ENCODE measurements around the gene TMEM263.

TMEM263 gene

GRCh38 chr12:106978035-106978800, 22.5 kb downstream of the TMEM263 start:
- DNase-seq (ENCODE audit: low spot score) = no peak
- no peak for TF ChIP-seq CTCF (IDR thresholded peaks at IDR 0.05; ENCODE audit: extremely low read depth, insufficient read depth, missing control alignments)
- in situ Hi-C loops (cut with MboI; ENCODE audit: low pct_unique_long_range_greater_than_20kb, low sequenced_read_pairs, unreplicated experiment) = no loop called here

DNA sequence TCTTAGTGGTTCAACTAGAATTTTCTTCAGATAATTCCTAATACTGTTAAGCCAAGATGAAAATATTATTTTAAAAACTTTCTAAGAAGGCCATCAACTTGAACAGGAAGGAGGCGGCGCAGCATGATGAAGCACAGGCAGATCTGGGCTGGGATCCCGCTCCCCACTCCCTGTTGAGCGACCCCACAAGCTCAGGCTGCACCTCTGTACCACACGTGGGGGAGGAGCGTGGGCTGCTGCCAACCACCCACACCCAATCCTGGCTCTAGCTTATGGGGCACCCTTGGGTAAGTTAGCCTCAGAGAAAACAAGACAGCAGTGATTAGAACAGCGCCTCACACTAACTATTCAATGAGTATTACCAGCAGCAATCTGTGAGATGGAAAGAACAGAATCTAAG, 25.2 kb downstream of the TMEM263 start:
- TF ChIP-seq CTCF (IDR thresholded peaks at IDR 0.05; ENCODE audit: extremely low read depth, insufficient read depth, missing control alignments) = no peak
- in situ Hi-C loops (cut with MboI; ENCODE audit: low pct_unique_long_range_greater_than_20kb, low sequenced_read_pairs, unreplicated experiment) = no loop called here
- no peak for DNase-seq (ENCODE audit: low spot score)

GRCh38 chr12:106981788-106982187, 26.1 kb downstream of the TMEM263 start:
- DNase-seq (ENCODE audit: low spot score) = no peak
- no peak for TF ChIP-seq CTCF (IDR thresholded peaks at IDR 0.05; ENCODE audit: extremely low read depth, insufficient read depth, missing control alignments)

GRCh38 chr12:106982229-106982628, 26.5 kb downstream of the TMEM263 start:
- in situ Hi-C loops (cut with MboI; ENCODE audit: low pct_unique_long_range_greater_than_20kb, low sequenced_read_pairs, unreplicated experiment) = no loop called here
- DNase-seq (ENCODE audit: low spot score) = no peak
- TF ChIP-seq CTCF (IDR thresholded peaks at IDR 0.05; ENCODE audit: extremely low read depth, insufficient read depth, missing control alignments) = no peak

More at GRCh38 chr12:106981788-106982187, 26.1 kb downstream of the TMEM263 start:
- in situ Hi-C loops (cut with MboI; ENCODE audit: low pct_unique_long_range_greater_than_20kb, low sequenced_read_pairs, unreplicated experiment) = no loop called here

- TF ChIP-seq CTCF (IDR thresholded peaks at IDR 0.05; ENCODE audit: extremely low read depth, insufficient read depth, missing control alignments) = no peak
- in situ Hi-C loops (cut with MboI; ENCODE audit: low pct_unique_long_range_greater_than_20kb, low sequenced_read_pairs, unreplicated experiment) = no loop called here
- no peak for DNase-seq (ENCODE audit: low spot score)
Measured at GRCh38 chr12:106984588-106985137, 29.0 kb downstream of the TMEM263 start.

DNA sequence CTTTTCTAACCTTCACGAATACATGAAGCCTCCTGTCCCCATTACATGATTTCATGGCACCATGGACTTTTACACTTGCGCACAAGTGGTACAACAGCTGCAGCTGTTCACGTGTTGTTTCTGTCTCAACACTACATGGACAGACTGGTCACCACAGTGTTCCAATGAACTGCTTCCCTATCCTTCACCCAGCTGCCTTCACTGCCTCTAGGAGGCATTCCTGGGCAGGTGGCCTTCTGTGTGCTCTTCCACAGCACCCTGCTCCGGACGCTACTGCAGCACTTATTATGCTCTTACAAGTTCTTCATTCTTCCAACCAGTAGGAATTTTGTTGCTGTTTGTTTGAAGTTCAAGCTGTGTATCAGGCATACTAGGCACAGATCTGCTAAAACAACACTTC, 29.8 kb downstream of the TMEM263 start:
- no peak for DNase-seq (ENCODE audit: low spot score)
- TF ChIP-seq CTCF (IDR thresholded peaks at IDR 0.05; ENCODE audit: extremely low read depth, insufficient read depth, missing control alignments) = no peak
- in situ Hi-C loops (cut with MboI; ENCODE audit: low pct_unique_long_range_greater_than_20kb, low sequenced_read_pairs, unreplicated experiment) = no loop called here

Data from GM13977 (cell line).